Stimulated activated CD8-positive, alpha-beta memory T cell treated with anti-CD3 and anti-CD28 coated beads, Interleukin-15, amount 100 ng/mL, for 24 hours (primary cell): ENCODE data around the gene ALG9.

Source experiments
- DNase-seq: peaks from one replicate; pipeline ENCODE4 v3.0.0-alpha.2; 2020; ENCODE audit warnings: low read depth

Gene ALG9

DNA sequence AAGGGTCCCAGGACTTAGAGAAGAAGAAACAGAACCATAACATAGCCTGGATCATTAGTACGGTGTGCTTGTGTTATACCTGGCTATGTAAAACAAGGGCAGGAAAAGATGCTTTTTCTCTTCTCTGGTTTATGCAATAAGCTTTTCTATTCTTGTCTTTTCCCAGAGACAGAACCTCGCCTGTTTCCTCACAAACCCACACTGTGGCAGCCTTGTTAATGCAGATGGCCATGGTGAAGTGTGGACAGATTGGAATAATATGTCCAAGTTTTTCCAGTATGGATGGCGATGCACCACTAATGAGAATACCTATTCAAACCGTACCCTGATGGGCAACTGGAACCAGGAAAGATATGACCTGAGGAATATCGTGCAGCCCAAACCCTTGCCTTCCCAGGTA lies 10.8 kb upstream of the ALG9 start:
- no peak for DNase-seq

DNA sequence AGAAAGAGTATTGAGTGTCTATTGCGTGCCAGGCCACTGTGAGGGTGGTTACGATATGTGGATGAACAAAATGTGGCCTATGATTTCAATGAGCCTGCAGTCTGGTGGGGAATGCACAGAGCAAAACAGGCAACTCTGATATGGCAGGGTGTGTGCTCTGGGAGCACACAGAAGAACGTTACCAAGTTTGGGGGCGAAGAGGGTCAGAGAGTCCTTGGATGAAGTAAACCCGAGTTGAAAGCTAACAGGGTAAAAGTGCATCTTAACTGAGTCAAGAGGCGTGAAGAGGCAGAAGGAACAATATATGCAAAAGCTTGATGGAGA lies 8.2 kb upstream of the ALG9 start:
- no peak for DNase-seq

DNA sequence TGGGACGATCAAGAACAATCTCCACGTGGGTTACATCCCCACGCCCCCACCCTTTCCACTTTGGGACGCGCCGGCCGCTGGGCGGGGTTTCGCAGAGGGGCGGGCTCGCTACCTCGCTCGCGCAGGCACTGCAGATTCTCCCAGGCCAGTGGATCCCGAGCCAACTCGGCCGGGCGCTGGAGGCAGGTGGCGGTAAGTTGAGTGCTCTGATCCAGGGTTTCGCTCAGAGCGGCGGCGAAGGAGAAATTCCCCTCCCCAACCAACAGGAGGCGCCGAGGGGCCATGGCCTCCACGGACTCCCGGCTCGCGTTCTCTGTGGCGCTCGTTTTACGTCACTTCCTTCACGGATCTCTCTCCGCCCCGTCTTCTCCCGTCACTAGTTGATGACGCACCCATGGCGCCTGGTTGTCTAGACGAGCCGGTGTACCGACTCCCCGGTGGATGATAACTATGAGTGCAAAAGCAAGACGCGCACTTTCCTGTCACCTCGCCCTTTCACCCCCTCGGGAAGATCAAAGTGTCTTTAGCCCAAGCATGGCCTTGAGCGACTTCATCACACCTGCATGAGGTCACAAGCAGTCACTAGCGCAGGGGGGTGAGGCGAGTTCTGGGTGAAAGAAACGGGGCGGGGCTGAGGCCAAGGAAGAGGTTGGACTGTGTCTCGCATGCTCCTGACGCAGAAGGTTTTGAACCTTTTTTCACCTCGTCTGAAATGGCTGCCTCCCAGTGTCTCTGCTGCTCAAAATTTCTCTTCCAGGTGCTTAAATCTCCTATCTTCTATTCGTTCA lies 7.7 kb upstream of the ALG9 start, which contains the start of the genes CFAP68 and FDXACB1:
Gene CFAP68 (plus strand): TSS at position 693 of the 788 bp plus-strand sequence. CDS start 20 bp downstream, at position 713.
Gene FDXACB1 (minus strand): TSS at position 317 of the 788 bp plus-strand sequence. CDS start 33 bp downstream, at position 284.
- peak; percentile 74 for DNase-seq

DNA sequence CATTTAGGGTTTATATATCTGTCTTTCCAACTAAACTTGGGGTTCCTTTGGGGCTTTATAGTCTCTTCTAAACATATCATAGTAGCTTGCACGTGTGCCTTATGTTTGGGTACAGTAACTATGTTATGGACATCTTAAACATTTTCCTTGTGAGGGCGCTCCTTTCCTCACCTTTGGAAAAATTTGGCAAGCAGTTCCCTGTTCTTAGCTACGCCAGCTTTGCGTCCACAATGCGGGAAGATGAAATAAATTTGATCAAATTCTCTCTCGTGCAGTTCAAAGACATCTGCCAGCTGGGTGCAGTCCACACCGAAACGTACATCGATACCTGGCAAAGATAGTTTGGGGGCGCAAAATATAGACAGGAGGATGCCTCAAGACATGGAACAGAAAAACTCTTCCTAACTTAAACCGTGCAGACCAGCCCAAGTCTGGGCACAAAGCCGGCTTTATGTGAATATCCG lies 7.0 kb upstream of the ALG9 start:
- no peak for DNase-seq

DNA sequence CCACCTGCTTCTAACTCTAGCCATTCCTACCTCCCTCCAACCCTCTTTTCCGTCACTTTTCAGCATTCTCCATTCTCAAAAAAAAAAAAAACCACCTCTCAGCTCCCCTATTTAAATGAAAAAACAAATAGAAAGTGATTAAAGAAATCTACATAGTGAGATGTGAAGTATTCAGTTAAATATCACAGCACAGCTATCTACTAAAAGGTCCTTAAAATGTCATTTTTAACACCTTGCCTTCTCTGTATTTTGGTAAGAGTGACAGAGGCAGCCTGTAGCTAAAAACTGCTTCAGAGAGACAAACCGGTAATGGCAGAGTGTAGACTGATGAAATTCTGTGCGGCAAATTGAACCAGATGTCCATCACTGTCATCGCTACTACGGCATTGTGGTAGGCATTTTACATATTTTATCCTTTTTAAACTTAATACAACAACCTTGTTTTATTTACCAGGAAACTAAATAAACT lies 346 bp upstream of the ALG9 start:
- DNase-seq, result no peak

DNA sequence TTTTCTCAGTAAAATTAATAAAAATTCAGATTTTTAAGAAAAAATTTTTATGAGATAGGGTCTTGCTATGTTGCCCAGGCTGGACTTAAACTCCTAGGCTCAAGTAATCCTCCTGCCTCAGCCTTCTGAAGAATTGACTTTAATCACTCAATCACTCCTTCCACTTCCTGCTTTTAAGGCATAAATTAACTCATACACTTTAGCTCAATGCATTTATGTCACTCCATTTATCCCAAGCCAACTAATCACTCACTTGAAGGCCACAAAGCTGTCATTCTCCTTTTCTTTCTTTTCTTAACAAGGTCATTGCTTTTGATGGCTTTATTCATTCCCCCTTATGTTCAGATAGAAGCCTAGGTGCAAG lies 877 bp downstream of the ALG9 start:
- DNase-seq, result no peak

DNA sequence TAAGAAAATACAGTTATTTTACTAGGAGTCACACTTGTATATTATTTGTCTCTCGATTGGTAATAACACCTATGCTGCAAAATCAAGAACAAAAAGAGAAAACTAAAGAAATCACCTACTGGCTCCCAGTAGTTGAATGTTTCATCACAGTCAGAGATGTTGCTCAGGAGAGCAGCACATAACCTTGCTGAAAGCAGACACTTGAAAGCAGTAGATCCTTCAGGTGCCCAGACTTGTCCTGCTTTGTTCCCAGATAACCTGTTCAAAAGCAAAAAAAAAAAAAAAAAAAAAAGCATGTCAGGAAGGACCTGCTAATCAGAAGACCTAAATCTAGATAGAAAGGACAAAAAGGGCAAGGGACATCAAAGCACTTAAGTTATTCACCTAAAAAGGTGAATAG lies 1.3 kb downstream of the ALG9 start:
- no peak for DNase-seq

DNA sequence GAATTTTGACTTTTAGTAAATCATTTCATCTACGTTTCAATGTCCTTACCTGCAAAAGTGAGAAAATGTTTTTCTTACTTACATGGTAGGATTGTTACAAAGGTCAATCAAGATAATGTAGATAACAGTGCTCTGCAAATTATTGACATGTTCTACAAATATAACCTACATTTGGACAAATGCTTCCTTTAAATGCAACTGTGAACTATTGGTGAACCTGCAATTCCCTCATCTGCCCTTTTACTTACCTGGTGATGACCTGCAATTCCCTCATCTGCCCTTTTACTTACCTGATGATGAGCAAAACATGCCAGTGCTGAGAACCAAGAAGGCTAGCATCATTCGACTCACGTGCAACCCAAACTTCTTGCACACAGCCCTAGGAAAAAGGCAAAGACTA lies 11.1 kb downstream of the ALG9 start:
- DNase-seq, result no peak

DNA sequence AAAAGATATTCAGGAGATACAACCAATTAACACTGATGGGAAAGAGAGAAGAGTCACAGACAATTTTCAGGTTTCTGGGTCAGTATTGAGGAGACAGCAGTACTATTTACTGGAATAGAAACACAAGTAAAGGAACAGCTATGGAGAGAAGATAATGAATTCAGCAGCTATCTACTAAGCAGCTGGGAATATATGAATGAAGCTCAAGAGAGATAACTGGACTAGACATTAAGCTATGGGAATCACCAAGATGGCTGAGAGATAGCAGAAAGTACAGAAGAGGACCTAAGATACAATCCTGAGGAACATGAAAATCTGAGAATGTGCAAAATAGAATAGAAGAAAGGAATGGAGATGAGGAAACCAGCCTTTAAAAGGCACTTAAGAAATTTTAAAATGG lies 15.9 kb downstream of the ALG9 start:
- no peak for DNase-seq

DNA sequence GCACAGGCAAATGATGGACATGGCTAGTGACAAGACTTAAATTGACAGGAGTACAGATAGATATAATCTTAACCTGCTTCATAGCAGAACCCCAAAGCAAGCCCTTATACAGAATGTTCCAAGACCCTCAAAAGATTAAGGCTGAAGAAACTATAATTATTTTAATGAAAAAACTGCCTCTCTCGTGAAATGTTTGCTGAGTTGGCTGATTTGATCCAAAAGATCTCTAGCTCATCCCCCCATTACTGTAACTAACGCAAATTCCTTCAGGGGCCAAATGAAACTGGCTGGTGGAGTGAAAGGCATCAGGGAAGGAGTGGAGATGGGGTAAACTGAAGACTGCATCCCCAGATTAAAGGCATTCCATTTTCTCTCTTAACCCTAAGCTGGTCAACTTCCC lies 19.3 kb downstream of the ALG9 start:
- DNase-seq, result no peak

DNA sequence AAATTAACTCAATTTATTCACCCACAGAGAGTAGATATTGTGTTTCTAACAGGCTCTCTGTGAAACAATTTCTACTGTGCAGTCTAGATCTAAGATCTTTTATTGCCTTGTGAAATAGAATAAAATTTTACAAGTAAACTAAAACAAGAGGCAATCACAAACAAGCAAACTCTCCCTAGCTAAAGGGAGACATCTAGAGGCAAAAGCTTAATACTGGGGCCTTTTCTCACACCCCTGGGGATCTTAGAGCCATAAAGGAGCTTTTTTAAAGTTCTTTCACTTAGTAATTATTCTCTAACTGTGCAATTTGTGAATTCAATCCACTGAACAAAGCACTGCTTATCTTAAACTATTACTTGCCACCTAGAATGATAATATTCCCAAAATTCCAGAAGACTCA lies 19.7 kb downstream of the ALG9 start:
- no peak for DNase-seq

DNA sequence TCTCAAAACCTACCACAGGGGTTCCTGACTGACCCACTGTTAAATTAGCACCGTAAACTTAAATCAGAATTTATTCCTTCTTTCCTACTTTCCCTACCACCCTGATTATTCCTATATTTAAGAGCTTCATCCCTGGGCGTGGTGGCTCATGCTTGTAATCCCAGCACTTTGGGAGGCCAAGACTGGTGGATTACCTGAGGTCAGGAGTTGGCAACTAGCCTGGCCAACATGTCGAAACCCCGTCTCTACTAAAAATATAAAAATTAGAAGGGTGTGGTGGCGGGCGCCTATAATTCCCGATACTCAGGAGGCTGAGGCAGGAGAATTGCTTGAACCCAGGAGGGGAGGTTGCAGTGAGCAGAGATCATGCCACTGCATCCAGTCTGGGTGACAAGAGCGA lies 20.3 kb downstream of the ALG9 start:
- no peak for DNase-seq

DNA sequence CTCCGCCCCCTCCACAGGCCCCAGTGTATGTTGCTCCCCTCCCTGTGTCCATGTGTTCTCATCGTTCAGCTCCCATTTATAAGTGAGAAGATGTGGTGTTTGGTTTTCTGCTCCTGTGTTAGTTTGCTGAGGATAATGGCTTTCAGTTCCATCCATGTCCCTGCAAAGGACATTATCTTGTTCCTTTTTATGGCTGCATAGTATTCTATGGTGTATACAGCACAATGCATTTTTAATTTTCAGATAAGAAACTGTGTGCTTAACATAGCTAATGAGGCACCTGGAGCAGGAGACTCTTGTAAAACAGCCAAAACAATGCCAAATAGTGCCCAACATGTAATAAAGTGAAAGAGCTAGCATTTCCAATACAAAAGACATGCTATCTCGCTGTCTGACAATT lies 21.8 kb downstream of the ALG9 start:
- DNase-seq, result no peak

DNA sequence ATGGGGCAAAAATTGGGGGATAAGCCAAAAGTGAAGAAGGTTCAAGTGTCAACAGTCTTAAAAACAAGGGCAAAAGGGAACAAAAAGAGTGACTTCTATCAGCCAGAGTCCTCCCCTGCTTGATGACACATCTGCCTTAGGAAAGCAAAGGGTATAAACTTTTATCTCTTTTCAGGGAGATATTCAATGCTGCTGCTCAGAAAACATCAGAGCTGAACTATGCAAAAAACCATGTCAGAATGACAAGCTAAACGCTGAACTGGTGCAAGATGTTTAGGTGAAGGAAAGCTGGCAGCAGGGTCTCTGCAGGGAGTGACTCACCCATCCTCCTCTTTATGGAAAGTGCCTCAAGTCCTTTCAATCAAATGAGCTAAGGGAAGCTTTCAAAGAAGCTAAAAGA lies 24.7 kb downstream of the ALG9 start:
- DNase-seq, result no peak

DNA sequence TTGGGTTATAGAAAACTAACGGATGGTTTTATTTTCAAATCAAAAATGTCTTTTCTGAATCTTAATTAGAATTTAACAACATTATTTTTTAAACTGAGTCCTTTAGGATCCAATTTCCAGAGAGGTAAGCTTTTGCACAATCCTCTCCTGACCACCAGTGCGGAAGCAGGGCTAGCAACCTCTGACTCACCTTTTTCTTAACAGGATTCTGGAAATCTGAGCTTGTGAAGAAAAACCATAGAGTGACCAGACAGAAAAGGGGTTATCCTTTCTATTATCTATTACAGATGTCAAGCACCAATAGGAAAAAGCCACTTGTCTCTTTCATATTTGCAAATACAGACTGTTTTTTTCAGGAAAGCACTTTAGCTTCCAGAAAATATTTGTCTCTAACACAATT lies 25.3 kb downstream of the ALG9 start:
- DNase-seq, result no peak

DNA sequence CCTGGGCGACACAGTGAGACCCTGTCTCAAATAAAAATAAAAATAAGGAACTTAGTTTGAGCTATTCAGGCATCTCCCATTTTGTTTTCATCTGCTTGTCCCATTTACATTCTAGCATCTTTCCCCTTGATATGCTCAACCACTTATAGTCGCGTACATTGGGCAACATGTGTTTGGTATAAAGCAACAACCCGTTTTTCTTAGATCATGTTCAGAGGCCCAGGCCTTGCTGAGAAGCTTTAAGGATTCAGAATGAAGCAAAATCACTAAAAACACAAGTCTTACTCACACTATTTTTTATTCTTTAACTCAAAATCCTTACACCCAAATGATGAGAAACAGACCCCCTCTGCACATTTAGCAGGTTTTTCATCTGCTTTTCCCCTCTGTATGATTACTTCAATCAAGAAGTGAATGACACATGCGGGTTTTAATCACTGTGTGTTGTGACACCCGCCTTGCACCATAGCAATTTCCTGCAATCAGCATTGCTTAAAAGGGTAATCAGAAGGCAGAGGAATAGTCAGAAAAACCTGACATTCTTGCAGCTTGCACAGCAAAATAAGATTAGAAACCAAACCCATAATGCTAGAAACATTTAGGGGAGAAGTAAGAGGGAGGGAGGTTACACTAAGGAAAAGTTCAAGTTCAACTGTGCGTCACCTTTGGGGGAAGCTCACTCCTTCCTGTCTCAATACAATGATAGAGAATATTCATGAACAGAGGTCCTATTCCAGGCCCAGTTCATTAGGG lies 25.9 kb downstream of the ALG9 start:
- no peak for DNase-seq

DNA sequence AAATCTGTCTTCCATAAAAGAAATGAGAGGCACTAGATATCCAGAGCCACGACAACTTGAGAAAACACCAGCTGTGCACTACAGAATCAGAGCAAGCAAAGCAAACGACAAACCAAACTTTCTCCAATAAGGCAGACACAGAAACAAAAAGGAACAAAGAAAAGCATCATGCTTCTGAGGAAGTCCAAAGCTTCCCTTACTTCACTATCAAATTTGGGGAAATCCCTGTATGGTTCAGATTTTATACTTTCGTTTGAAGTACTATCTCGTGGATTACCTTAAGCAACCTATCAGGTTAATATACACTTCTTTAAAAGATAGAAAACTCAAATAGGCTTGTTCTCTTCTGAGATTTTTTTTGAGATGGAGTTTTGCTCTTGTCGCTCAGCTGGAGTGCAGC lies 27.7 kb downstream of the ALG9 start:
- no peak for DNase-seq

DNA sequence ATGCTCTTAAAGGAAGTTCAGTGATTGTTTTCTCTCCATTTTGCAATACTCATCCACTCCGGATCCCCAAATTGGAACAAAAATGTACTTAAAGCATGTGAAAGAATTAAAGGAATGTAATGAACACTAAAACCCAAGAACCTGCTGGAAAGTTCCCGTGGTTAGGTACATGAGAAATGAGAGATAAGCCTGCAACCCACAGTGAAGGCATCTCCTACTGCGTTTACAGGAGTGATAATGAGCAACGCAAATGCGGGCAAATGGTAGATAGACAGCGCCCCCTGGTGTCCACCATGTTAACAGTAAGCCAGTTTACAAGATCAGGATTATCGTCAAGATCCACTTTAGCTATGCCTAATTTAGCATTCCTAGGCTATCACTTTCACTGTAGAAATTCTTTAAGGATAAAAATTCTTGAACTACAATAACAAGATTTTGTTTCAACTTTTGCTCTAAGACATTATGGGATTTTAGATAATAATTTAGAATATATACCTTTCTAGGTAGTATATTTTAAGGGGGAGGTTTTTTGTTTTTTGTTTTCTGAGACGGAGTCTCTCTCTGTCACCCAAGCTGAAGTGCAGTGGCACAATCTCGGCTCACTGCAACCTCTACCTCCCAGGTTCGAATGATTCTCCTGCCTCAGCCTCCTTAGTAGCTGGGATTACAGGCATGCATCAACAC lies 29.9 kb downstream of the ALG9 start:
- DNase-seq, result peak; percentile 85

DNA sequence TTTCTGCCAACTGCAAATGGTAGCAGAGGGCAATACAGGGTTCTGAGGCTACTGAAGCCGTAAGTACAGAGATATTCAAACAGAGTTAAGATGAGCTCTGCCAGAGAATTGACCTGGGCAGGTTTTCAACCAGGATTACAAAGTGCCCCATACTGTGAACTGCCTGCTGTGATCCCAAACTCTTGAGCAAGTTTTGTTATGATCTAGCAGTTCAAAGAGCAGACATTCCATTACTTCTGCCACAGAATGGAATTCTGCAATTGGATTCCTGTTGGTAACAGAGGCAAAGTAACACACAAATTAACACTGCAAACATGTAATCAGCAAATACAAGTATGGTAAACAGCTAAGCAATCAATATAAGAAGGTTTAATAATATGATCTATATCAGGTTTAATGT lies 31.2 kb downstream of the ALG9 start:
- no peak for DNase-seq

DNA sequence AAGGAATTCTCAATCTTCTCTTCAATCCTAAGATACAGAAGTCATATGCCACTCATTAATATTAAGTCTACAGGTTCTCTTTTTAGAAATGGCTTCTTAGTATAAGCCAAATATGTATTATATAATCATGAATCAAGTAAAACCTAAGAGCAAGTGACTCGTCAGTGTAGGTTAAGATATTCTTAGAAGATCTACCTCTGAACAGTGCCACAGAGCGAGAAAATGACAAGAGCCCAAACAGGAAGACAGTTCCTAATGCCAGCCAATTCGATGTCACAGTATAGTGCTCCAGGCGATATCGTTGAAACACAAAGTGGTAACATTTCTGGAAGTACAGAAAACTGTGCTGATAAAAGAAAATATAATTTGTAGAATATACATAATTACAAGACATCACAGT lies 33.3 kb downstream of the ALG9 start:
- no peak for DNase-seq

DNA sequence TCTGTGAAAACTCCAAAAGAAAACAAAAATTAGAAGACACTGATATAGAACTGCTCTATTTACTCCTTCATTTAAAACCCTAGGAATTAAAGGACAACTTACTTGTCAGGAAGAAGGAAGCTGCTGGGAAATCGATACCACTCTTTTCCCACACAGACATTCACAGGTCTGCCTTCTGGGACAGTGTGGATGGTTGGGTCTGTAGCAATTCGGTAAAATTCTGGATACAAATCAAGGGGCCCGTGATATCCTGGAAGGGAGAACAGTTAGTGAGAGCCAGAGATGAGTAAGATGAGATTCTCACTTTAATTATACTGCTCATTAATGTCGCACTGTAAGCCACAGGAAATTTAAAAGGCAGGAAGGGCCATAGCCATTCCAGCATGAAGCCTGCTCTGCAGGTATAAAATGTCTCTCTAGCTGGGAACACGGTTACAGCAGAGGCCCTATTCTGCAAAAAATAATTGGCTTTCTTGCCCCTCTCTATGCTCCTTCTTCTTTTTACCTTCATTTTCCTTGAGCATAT lies 34.0 kb downstream of the ALG9 start:
- no peak for DNase-seq

DNA sequence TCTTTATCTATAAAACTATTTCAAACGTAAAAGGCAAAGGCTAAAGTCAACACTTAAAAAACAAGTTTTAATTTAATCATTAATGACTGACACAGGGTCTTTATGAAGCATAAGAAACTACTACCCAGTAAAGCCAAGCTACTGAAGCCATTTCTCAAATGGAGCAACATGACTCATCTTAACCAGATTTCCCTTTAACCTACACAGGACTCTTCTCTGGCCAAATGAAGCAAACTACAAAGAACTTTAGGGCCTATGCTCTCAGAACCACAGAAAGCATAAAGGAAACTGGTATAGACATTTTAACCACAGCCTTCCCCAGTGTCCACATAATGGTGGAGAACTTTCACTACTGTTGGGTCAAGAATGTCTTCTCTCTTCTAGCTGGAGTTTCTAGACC lies 34.7 kb downstream of the ALG9 start:
- DNase-seq, result no peak

DNA sequence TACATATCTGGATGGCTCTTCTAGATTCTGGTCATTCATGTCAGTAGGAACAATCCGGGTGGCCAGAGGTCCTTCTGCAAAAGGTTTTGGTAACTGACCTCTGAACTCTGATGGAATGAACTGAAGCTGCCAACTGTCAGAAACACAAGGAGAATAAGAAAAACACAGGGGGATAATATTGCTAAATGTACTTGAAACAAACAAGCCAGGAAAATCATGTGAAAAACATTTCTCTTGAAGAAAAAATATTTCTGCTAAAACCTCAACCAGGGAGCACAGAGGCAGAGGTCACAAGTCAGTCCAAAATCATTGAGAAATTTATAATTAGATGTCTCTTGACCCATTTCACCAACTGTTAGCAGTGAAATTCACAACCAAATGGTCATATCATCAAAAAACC lies 35.2 kb downstream of the ALG9 start:
- DNase-seq, result no peak
